ENCODE measurements around the gene NRAS.
"Not testable (repeated sequence)": the region's sequence is repeated elsewhere in the genome, so short reads cannot be mapped to it uniquely, and the experiment has no call there.

DNA sequence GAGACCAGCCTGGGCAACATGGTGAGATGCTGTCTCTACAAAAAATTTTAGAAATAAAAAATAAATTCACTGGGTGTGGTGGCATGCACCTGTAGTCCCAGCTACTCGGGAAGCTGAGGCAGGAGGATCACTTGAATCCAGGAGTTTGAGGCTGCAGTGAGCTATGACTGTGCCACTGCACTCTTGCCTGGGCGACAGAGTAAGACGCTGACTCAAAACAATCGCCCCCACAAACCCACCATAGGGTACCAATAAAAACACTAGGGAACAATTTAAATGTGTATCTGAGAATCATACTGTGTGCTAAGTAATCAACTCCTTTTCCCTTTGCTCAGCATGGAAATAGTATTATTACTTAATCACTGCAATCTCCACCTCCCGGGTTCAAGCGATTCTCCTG, 37.1 kb upstream of the NRAS start:
- not testable (repeated sequence) for TF ChIP-seq EZH2 (IDR thresholded peaks at IDR 0.05; ENCODE audit: insufficient read depth, poor library complexity, severe bottlenecking); EZH2phosphoT487 (IDR thresholded peaks at IDR 0.05; ENCODE audit: insufficient read depth, low read depth)

Measured in GM23248 (cell line).